Activated B cell treated with CpG ODN at 0.5 μM for 24 hours (primary cell): ENCODE results near the gene CDK6. TPM values are rescaled to one million over a fixed set of nuclear protein-coding genes. Genes with fewer than 3 reads are reported as not detected.

Experiments
- ATAC-seq: fragments of 200-7000 bp; cut with Tn5 transposase; one replicate; pipeline ENCODE4 v1.10.0; 2021; ENCODE audit warnings: low read depth, mild to moderate bottlenecking, moderate library complexity
- CTCF ChIA-PET: fragments of 350-600 bp; sonication (Branson Sonifier 250); formaldehyde crosslinking; loops from one replicate; lab custom pipeline; 2021; ENCODE audit warnings: antibody characterized with exemption; lab: Charles Lee
- POLR2A ChIA-PET: fragments of 350-600 bp; sonication (Branson Sonifier 250); formaldehyde crosslinking; loops from one replicate; lab custom pipeline; 2021; ENCODE audit warnings: antibody characterized with exemption; lab: Charles Lee
- DNase-seq: peaks from one replicate; pipeline ENCODE4 v3.0.0; 2022
- H3K27ac Mint-ChIP-seq: one replicate; pipeline ENCODE4 v1.8.0; 2020; ENCODE audit warnings: mixed read lengths
- H3K27me3 Mint-ChIP-seq: one replicate; pipeline ENCODE4 v1.8.0; 2021; ENCODE audit warnings: mixed read lengths
- H3K36me3 Mint-ChIP-seq: one replicate; pipeline ENCODE4 v1.8.0; 2021; ENCODE audit warnings: low read depth, mixed read lengths
- H3K4me1 Mint-ChIP-seq: one replicate; pipeline ENCODE4 v1.8.0; 2021; ENCODE audit warnings: mixed read lengths
- H3K4me3 Mint-ChIP-seq: one replicate; pipeline ENCODE4 v1.8.0; 2020; ENCODE audit warnings: mild to moderate bottlenecking, mixed read lengths
- H3K9me3 Mint-ChIP-seq: one replicate; pipeline ENCODE4 v1.8.0; 2020; ENCODE audit warnings: mixed read lengths
- CTCF ChIP-seq: fragments of 200-600 bp; IDR thresholded peaks from one replicate; pipeline ENCODE4 v1.8.0; 2022; ENCODE audit warnings: antibody characterized with exemption, mild to moderate bottlenecking
- intact Hi-C: fragments of 100-400 bp; cut with micrococcal nuclease; formaldehyde crosslinking; loops from one replicate; pipeline ENCODE4 v1.15.1; 2024
- total RNA-seq: library from RNA; stranded (reverse); gene quantifications from 2 replicates; pipeline ENCODE4 v1.2.3, GENCODE V29; 2022

Gene CDK6
- total RNA-seq, 1 donor from 2014 or later, result 30.5 TPM

DNA sequence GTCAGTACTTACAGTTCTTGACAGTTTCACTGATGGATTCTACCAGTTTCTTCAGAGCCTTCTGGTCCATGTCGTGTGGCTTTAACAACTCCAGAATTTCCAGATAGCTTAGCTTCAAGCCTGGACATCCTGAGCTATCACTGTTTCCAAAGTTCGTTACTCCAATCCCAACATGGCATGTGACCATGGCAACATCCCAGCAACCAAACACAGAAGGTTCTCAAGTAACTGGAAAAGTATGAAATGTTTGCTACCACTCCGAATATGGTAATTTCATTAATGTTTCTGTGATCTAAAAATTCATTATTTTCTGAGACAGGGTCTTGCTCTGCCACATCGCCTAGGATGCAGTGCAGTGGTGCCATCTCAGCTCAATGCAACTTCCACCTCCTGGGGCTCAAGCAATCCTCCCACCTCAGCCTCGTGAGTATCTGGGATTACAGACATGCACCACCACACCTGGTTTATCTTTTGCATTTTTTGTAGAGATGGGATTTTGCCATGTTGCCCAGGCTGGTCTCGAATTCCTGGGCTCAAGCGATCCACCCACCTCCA lies 278.5 kb downstream of the CDK6 start:
- H3K27ac Mint-ChIP-seq, result no peak overlapping the region
- H3K4me3 Mint-ChIP-seq, result no peak overlapping the region
- H3K36me3 Mint-ChIP-seq, result peaks cover 28% of the 10 kb centered on the region
- no peak for TF ChIP-seq CTCF
- no peaks in the 10 kb centered on the region for H3K9me3 Mint-ChIP-seq
- DNase-seq (no peak), ATAC-seq (no peak)
- POLR2A ChIA-PET, result no interaction called here
- intact Hi-C loops, result no loop called here
- CTCF ChIA-PET, result no interaction called here
- H3K4me1 Mint-ChIP-seq, result no peaks in the 10 kb centered on the region
- H3K27me3 Mint-ChIP-seq, result no peaks in the 10 kb centered on the region

- ATAC-seq (no peak), DNase-seq (no peak)
- ChIA-PET POLR2A (no interaction called here), CTCF (no interaction called here)
- H3K4me1 Mint-ChIP-seq, result no peaks in the 10 kb centered on the region
- peaks cover 24% of the 10 kb centered on the region for H3K36me3 Mint-ChIP-seq
- no peak overlapping the region for H3K27ac Mint-ChIP-seq
- TF ChIP-seq CTCF, result no peak
- H3K9me3 Mint-ChIP-seq, result no peaks in the 10 kb centered on the region
- intact Hi-C loops, result no loop called here
- no peak overlapping the region for H3K4me3 Mint-ChIP-seq
- H3K27me3 Mint-ChIP-seq, result no peaks in the 10 kb centered on the region
Measured at GRCh38 chr7:92557249-92557648, 279.1 kb downstream of the CDK6 start.

Other genes starting within 250 kb of the CDK6 start
- 41.9 and 48.2 TPM in 2 replicates for gene FAM133B, start 246.2 kb downstream of the CDK6 start, total RNA-seq